HG03565 (cell line): ENCODE measurements around the gene PHF20.
"Not testable (repeated sequence)": the region's sequence is repeated elsewhere in the genome, so short reads cannot be mapped to it uniquely, and the experiment has no call there.

Experiments used
- ATAC-seq: cut with Tn5 transposase; IDR thresholded peaks from one replicate; pipeline ENCODE4 v1.9.1; 2021; ENCODE audit warnings: mild to moderate bottlenecking, moderate library complexity; ENCODE audit not compliant: unreplicated experiment

The PHF20 gene

DNA sequence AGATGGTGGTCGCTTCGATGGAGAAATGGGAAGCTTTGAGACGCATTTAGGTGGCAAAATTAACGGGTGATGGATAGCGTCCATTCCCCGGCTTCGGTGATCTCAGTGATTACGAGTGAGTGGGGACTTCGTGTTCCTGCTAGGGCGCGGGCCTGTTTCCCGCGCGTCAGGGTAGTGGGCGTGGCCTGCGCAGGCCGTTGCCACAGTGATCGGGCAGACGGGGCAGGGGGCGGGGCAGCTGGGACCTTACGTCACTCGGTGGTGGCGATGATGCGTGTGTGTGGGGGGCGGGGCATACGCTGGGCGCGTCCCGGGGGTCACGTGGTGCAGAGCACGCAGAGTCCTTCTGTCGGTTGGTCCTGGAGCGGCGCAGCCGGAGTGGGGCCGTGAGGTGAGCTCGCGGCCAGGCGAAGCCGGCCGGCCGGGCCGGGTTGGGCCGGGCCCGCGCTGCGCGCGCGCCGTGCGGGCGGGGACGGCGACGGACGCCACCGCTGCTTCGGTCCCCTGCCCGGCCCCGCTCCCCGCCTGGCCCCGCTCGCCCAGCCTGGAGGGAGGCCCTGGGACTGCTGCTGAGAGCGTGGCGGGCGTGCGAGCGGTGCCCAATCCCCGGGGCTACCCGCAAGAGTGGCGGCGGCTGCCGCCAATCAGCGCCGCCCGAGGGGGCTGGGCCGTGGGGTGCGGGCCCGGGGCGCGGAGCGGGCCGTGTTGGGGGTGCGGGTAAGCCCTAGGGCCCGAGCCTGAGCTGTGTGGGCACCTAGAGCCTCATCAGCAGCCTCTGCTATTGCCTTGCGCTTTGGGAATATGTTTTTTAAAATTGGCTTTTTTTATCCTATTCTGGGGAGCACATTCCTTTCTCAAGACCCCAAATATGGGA, at the start of gene PHF20:
PHF20 (plus strand) TSS at position 327 of the 874 bp plus-strand sequence. CDS start 29,508 bp downstream, outside the sequence.
- peak; percentile 63 for ATAC-seq

DNA sequence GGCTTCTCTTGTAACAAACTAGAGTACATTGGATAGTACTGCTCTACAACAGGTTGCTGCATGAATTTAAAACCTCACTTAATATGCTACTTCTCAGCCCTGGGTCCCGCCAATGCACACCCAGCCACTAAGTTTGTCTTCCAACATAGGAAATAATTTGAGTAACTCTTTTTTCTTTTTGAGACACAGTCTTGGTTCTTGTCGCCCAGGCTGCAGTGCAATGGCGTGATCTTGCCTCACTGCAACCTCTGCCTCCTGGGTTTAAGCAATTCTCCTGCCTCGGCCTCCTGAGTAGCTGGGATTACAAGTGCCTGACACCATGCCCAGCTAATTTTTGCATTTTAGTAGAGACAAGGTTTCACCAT, 48.6 kb upstream of the PHF20 start:
- not testable (repeated sequence) for ATAC-seq

DNA sequence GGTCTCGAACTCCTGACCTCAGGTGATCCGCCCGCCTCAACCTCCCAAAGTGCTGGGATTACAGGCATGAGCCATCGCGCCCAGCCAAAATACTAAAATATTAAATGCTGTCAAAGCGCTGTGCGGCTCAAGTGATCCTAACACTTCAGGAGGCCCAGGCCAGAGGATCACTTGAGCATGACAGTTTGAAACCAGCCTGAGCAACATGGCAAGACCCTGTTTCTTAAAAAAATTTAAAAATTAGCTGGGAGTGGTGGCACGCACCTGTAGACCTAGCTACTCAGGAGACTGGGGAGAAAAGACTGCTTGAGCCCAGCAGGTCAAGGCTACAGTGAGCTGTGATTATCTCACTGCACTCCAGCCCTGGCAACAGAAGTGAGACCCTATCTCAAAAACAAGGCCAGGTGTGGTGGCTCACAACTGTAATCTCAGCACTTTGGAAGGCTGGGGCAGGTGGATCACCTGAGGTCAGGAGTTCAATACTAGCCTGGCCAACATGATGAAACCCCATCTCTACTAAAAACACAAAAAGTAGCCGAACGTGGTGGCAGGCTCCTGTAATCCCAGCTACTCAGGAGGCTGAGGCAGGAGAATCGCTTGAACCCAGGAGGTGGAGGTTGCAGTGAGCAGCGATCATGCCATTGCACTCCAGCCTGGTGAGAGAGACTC, 48.0 kb upstream of the PHF20 start:
- not testable (repeated sequence) for ATAC-seq

DNA sequence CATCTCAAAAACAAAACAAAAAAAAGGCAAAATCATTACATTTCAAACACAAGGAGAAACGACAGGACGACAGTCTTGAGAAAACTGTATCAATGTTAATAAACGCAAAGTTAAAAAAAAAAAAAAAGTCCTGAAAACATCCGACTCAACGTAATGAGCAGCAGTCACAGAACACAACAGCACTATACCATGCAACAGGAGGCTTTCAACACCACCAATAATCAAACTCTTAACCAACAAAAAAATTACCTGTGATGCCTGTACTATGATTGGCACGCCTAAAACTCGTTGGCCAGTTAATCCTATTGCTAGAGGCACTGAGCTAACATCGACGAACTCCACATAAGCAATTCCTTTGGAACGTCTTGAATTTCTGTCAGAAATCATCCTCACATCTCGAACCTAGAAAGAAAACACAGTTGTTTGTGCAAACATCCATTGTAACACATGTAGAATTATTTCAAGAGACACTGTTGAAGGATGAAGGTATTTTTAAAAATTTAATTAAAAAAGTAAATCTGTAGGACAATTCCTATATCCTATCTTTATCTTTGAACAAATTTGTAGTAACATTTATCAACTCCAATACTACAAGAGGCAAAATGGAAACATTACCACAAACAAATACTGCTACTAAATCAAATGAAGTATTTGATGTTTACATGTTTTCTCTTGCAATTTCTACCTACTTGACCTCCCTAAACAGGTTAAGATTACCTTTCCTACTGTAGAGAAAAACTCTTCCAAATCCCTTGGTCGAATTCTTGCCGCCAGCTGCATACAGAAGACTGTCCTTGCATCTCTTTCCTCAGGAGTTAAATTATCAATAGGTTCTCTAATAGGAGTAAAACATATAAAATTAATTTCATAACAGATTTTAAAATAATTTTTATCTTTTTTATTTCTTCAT, 47.2 kb upstream of the PHF20 start:
- ATAC-seq = no peak

DNA sequence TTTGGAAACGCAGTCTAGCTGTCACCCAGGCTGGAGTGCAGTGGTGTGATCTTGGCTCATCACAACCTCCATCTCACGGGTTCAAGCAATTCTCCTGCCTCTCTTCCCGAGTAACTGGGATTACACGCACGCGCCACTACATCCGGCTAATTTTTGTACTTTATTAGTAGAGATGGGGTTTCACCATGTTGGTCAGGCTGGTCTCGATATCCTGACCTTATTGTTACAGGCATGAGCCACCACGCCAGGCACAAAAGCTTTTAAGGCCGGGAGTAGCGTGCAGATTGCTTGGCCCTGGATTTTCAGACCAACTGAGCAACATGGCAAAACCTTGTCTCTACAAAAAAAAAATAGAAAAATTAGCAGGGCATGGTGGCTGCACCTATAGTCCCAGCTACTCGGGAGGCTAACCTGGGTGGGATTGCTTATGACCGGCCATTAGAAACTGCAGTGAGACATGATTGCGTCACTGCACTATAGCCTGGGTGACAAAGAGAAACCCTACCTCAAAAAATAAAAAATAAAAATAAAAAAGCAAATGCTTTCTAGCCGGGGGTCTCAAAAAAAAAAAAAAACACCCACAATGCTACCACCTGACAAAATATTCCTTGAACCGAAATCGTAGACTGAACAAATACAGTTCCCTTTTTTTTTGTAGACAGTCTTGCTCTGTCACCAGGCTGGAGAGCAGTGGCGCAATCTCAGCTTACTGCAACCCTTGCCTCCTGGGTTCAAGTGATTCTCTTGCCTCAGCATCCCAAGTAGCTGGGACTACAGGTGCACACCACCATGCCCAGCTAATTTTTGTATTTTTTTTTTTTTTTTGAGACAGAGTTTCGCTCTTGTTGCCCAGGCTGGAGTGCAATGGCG, 44.7 kb upstream of the PHF20 start:
- no peak for ATAC-seq

DNA sequence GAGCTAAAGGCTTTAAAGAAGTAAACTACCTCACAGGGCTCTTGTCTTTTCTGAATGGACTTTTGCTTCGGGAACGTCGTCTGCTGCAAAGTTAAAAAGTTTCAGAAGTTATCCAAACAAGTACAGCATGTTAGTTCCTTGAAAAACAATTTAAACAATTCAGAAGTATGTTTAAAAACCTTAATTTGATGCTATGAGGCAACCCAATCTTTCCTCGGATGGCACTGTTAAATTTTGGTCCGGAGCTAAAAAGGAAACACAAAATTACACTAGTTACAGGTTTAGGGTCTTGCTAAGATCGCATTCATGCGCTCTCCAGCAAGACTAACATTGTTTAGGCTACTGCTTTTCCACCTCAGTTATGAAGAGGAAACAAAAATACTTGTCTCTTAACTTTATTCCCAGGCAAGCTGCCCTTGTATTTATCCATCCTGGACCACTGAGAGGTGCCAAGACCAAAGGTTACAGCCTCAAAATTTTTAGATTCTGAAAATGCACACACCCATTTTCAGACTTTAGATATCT, 42.5 kb upstream of the PHF20 start:
- no peak for ATAC-seq

DNA sequence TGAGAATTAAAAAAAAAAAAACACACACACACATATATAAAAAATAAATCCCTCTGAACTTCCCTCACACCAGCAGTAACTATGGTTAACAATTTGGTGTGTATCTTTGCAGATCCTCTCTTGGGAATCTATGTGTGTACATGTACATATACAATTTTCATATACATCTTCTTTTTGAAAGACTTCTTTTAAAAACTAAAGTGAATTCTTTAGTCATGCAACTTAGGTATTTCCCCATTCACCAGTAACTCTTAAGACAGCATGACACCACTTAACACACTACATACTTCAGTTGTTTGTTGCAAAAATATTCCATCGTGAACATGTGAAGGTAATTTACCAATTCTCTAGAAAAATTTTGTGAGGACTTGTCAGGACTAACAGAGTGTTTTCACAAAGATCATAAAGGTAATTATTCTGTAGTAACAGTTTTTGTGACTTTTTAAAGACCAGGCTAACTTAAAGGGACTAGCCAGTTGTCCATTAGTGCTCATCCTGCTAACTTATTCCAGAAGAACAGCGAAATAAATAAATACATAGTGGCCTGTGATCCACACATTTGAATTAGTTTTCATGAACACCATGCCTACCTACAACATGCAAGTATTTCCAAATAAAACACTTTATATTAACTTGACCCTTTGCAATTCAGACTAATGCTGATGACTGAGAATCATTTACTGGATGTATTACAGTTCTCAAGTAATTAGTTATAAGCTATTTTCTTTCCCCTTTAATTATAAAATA, 41.8 kb upstream of the PHF20 start:
- no peak for ATAC-seq

DNA sequence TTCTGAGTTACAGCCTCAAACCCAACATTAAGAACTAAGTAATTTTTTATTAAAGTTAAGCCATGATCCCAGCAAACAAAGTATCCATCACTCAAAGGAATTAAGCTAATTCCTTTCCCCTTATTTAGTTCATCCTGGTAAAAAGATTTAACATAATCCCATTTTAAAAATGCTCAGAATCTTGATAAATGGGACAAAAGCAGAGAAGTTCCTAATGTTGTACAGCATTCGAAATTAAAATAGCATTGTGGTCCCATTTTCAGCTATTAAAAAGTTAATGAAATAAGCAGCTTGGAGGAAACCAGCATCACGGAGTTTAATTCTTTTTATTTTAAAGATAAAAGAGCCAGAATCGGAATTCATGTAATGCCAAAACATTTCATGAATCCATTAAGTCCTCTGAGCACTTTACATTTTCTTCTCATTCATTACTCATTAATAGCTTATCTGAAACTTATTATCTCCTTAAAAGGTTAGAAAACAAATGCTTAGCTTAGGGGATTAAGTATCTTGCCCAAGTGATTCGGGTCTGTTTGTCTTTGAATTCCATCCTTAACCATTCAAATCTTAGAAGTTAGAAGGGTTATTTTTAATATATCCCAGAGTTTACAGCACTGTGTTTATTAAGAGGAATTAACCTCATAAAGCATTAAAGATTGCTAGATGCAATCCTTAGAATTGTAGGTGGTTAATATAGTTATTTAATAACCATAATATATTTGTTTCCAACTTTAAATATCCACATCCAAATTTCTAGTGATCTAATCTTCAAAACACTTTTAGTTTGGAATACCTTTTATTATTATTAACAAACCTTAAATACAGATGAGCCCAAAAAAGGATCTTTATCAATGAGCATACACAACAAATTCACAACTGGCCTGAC, 41.0 kb upstream of the PHF20 start:
- ATAC-seq = no peak

DNA sequence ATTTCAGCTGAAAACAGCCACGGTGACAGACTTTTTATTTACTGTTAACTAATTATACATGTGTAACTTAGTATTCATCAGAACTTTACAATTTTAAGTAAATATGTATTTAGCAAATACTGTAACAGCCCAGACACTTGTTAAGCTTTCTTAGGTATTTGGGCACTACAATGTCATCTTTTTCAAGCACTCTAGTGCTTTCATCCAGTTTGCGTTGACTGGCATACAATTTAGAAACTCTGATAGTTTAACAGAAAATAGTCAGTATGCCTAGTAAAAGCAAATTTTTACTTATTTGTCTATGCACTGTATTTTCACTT, 40.4 kb upstream of the PHF20 start:
- ATAC-seq = no peak

DNA sequence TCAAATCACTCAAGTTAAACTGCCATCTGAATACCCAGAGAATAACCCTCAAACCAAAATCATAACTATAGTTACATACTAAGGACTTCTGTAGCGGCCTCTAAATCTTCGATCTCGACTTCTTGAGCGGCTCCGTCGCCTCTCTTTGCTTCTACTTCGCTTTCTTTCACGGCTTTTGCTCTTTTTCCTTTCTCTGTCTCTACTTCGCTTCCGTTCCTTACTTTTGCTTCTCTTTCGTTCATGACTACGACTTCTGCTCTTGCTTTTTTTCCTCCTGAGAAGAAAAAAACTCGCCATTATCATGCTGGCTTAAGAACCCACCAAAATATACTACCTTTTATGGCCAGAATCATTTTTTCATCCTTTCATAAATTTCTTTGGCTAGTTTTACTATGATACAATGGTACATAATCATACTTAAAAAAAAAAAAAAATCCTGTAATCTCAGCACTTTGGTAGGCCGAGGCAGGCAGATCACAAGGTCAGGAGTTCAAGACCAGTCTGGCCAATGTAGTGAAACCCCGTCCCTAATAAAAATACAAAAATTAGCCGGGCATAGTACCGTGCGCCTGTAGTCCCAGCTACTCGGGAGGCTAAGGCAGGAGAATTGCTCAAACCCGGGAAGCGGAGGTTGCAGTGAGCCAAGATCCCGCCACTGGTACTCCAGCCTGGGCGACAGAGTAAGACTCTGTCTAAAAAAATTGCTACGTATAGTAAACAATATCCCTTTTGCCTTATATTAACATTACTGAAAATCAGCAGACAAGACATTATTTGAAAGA, 39.8 kb upstream of the PHF20 start:
- ATAC-seq = no peak

DNA sequence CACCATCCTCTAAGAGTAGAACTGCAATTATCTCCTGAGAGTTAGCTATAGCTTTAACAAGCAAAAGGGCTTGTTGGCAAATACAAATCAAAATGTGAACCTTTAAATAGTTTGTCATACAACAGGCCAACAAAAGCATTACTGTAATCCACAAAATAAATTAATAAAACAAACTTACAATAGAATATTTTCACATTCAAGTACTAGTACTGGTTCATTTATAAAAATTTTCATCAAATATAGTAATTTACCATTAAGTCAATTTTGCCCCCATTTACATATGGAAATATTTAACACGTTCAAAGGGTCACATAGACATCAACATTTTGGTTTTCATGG, 39.2 kb upstream of the PHF20 start:
- ATAC-seq = no peak

DNA sequence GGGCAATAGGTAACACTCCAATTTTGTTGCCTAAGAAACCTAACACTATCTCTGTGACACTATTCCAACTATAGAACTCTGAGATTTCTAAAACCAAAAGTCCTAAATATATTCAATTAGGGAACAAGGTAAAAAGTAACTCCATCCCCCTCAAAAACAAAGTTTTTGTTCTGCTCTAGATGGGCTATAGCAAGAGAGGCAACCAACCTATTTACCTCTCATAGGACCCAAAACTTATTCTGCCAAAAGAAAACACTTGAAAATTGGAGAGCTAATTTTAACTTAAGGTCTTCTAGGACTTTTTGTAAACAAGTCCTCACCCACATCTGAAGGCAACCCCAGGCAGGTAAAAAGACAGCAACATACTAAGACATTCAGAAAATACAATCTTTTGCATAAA, 37.4 kb upstream of the PHF20 start:
- ATAC-seq = no peak

DNA sequence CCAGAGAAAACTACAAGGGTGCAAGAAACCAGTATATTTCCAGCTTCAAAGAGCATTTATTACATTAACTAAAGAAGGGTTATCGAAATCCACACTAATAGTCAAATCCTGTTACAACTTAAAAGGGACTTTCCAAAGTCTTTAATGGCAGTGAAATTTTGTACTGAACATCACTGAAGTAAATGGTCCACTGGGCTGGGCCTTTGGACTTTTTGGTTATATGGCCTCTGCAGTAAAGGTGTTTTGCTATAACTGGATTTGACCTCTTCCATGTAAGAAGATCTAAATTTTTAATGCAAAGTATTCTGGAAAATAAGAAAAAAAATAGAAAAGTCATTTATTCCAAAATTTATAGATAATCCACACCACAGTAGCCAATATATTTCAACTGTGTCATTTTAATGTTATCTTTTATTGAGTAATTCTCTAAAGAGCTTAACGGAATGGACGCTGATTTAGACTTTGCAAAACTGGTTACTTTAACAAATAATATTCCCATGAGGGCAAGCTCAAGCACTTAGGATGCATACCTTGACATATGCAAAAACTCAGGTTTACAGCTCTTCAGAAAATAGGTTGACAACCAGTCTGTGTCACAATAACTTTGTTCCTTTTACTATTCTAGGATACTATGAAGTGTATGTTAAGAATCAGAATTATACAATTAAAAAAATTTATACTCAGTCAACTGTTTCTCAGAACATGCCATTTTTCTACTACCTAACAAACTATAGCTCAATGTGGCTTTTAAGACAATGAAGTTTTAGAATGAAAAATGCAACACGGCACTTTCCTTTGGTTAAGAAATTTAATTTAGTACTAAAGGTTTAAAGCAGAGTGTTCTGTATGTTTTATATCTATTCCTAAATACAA, 36.8 kb upstream of the PHF20 start:
- no peak for ATAC-seq

DNA sequence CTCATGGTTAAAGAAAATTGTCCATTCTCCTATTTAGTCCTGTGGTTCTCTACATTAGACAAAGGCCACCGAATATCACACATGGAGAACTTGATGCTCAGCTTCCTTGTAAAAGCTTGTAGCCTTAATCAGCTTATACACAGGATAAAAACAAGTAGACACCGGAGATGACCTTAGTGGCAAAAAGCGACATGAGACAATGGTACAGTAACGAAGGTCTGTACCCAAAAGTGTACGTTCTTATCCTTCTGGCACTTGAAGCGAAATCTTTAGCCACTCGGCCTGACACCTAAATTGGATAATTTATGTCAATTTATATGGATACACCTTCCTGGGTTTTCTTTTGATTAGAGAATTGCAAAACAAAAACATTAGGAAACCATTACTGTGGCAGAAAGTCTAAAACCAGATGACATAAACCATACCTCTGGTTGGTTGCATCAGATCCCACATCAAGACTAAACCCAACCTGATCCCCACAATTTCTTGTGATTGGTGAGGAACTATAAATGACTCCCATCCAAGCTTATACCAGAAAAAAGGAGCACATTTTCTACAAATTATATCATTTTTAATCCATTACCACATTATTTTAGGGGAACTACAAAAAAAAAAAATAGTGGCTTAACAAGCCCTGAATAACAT, 35.9 kb upstream of the PHF20 start:
- ATAC-seq = no peak

DNA sequence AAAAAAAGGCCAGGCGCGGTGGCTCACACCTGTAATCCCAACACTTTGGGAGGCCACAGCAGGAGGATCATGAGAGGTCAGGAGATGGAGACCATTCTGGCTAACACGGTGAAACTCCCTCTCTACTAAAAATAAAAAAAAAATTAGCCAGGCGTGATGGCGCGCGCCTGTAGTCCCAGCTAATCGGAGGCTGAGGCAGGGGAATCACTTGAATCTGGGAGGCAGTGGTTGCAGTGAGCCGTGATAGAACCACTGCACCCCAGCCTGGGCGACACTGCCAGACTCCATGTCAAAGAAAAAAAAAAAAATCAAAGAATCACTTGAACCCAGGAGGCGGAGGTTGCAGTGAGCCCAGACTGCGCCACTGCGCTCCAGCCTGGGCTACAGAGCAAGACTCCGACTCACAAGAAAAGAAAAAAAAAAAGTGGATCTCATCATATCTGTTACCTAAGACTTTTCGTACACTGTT, 33.9 kb upstream of the PHF20 start:
- no peak for ATAC-seq

DNA sequence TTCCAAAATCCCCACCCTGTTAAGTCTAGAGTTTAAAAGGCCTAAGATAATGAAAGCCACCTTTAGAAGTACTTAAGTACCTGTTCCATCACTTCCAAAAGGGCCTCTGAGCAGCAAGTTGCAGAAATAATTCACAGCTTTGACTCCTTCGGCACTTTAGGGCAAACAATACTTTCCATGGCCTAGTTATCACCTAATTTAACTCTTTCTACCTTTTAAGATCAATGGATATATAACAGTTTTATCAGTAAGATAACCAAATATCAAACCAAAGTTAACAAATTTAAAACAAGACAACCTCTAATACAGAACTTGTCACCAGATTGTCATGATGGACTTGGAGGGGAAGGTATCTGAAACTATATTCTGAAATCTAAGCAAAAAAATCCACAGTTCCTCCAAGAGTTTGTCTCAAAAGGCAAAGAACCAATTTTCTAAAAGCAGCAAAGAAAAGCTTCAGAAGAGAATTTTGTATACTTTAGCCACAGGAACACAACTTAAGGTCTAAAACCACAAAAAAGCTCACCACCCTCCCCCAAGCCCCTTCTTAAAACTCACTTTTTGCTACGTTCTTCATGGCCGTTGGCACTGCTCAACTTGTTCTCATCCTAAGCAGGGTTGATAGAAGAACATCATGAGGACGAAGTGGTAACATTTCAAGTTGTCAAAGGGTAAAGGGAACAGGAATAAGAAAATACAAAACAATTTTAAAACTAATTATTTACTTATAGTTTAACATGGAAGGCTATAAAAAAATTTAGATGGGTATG, 33.2 kb upstream of the PHF20 start:
- no peak for ATAC-seq
